ENCODE data around the gene KMT2D. TPM values are rescaled to one million over a fixed set of nuclear protein-coding genes. Genes with fewer than 3 reads are reported as not detected.

Gene KMT2D
- total RNA-seq, 1 donor from 2014 or later, result 86.9 TPM

GRCh38 chr12:49055978-49056754, 4.4 kb downstream of the KMT2D start:
- FAIRE-seq (peak; percentile 86), DNase-seq (ENCODE audit: low read depth) (peak; percentile 59)
- no peak for TF ChIP-seq CTCF (IDR thresholded peaks at IDR 0.05; ENCODE audit: insufficient read depth, low read depth, low read length)
- TF ChIP-seq EZH2 (IDR thresholded peaks at IDR 0.05; ENCODE audit: insufficient read depth, low read length), result no peak
- peak overlapping the region; percentile 97 for H3K9ac ChIP-seq (ENCODE audit: low read length)
- H3K4me2 ChIP-seq (ENCODE audit: low read length), result peak overlapping the region; percentile 99
- H3K4me1 Mint-ChIP-seq (ENCODE audit: low read depth, unreplicated experiment), result peaks cover 37% of the 10 kb centered on the region
- no peak overlapping the region for H3K27ac ChIP-seq (ENCODE audit: low read depth, low read length)
- no peaks in the 10 kb centered on the region for H3K27me3 Mint-ChIP-seq (ENCODE audit: low read depth, unreplicated experiment)
- H3K4me1 ChIP-seq (ENCODE audit: insufficient read depth, low read length), result peaks cover 37% of the 10 kb centered on the region
- peaks cover 95% of the 10 kb centered on the region for H3K79me2 ChIP-seq (ENCODE audit: insufficient read depth, low read length)
- no peak overlapping the region for H2AFZ ChIP-seq (ENCODE audit: low read depth, low read length)
- no peaks in the 10 kb centered on the region for H3K9me3 Mint-ChIP-seq (ENCODE audit: unreplicated experiment)
- H3K27me3 ChIP-seq (ENCODE audit: insufficient read depth, low read length), result no peaks in the 10 kb centered on the region
- no peaks in the 10 kb centered on the region for H3K9me3 ChIP-seq (ENCODE audit: insufficient read depth, low read depth, low read length)
- peak overlapping the region; percentile 92 for H3K4me3 ChIP-seq (ENCODE audit: insufficient read depth, low read depth, low read length)
- peaks cover 24% of the 10 kb centered on the region for H3K36me3 ChIP-seq (ENCODE audit: insufficient read depth, low read length)
- peaks cover 85% of the 10 kb centered on the region for H4K20me1 ChIP-seq (ENCODE audit: insufficient read depth, low read length)
- peaks cover 21% of the 10 kb centered on the region for H3K36me3 Mint-ChIP-seq (ENCODE audit: low read depth, unreplicated experiment)
- H3K27ac Mint-ChIP-seq (ENCODE audit: unreplicated experiment), result peak overlapping the region; percentile 8
- H3K4me3 Mint-ChIP-seq (ENCODE audit: unreplicated experiment), result peak overlapping the region; percentile 98

- peak overlapping the region; percentile 48 for H3K27ac Mint-ChIP-seq (ENCODE audit: unreplicated experiment)
- H3K4me3 Mint-ChIP-seq (ENCODE audit: unreplicated experiment), result peak overlapping the region; percentile 98
- no peak for DNase-seq (ENCODE audit: low read depth)
- Histone ChIP-seq H2AFZ (ENCODE audit: low read depth, low read length) (no peak overlapping the region), H3K27ac (ENCODE audit: low read depth, low read length) (no peak overlapping the region), H3K4me1 (ENCODE audit: insufficient read depth, low read length) (peaks cover 40% of the 10 kb centered on the region), H3K4me3 (ENCODE audit: insufficient read depth, low read depth, low read length) (no peak overlapping the region), H3K9me3 (ENCODE audit: insufficient read depth, low read depth, low read length) (no peaks in the 10 kb centered on the region), H3K4me2 (ENCODE audit: low read length) (no peak overlapping the region), H3K79me2 (ENCODE audit: insufficient read depth, low read length) (peaks cover 99% of the 10 kb centered on the region), H3K27me3 (ENCODE audit: insufficient read depth, low read length) (no peaks in the 10 kb centered on the region), H4K20me1 (ENCODE audit: insufficient read depth, low read length) (peaks cover 95% of the 10 kb centered on the region), H3K9ac (ENCODE audit: low read length) (peak overlapping the region; percentile 12), H3K36me3 (ENCODE audit: insufficient read depth, low read length) (peaks cover 24% of the 10 kb centered on the region)
- peaks cover 20% of the 10 kb centered on the region for H3K36me3 Mint-ChIP-seq (ENCODE audit: low read depth, unreplicated experiment)
- no peaks in the 10 kb centered on the region for H3K27me3 Mint-ChIP-seq (ENCODE audit: low read depth, unreplicated experiment)
- peaks cover 37% of the 10 kb centered on the region for H3K4me1 Mint-ChIP-seq (ENCODE audit: low read depth, unreplicated experiment)
- no peak for FAIRE-seq
- TF ChIP-seq CTCF (IDR thresholded peaks at IDR 0.05; ENCODE audit: insufficient read depth, low read depth, low read length), result no peak
- no peak for TF ChIP-seq EZH2 (IDR thresholded peaks at IDR 0.05; ENCODE audit: insufficient read depth, low read length)
- no peaks in the 10 kb centered on the region for H3K9me3 Mint-ChIP-seq (ENCODE audit: unreplicated experiment)
Measured at GRCh38 chr12:49055092-49055491, 5.5 kb downstream of the KMT2D start.

GRCh38 chr12:49054524-49054923, 6.1 kb downstream of the KMT2D start:
- Mint-ChIP-seq H3K27me3 (ENCODE audit: low read depth, unreplicated experiment) (no peaks in the 10 kb centered on the region), H3K36me3 (ENCODE audit: low read depth, unreplicated experiment) (peaks cover 20% of the 10 kb centered on the region), H3K4me3 (ENCODE audit: unreplicated experiment) (peak overlapping the region; percentile 98), H3K27ac (ENCODE audit: unreplicated experiment) (no peak overlapping the region), H3K9me3 (ENCODE audit: unreplicated experiment) (no peaks in the 10 kb centered on the region), H3K4me1 (ENCODE audit: low read depth, unreplicated experiment) (peaks cover 42% of the 10 kb centered on the region)
- Histone ChIP-seq H2AFZ (ENCODE audit: low read depth, low read length) (no peak overlapping the region), H4K20me1 (ENCODE audit: insufficient read depth, low read length) (peaks cover 99% of the 10 kb centered on the region), H3K4me1 (ENCODE audit: insufficient read depth, low read length) (peaks cover 45% of the 10 kb centered on the region), H3K4me3 (ENCODE audit: insufficient read depth, low read depth, low read length) (no peak overlapping the region), H3K4me2 (ENCODE audit: low read length) (no peak overlapping the region), H3K27me3 (ENCODE audit: insufficient read depth, low read length) (no peaks in the 10 kb centered on the region), H3K36me3 (ENCODE audit: insufficient read depth, low read length) (peaks cover 24% of the 10 kb centered on the region), H3K79me2 (ENCODE audit: insufficient read depth, low read length) (peaks cover 96% of the 10 kb centered on the region), H3K9me3 (ENCODE audit: insufficient read depth, low read depth, low read length) (no peaks in the 10 kb centered on the region), H3K9ac (ENCODE audit: low read length) (no peak overlapping the region), H3K27ac (ENCODE audit: low read depth, low read length) (no peak overlapping the region)
- no peak for FAIRE-seq
- DNase-seq (ENCODE audit: low read depth), result no peak
- TF ChIP-seq CTCF (IDR thresholded peaks at IDR 0.05; ENCODE audit: insufficient read depth, low read depth, low read length) (no peak), EZH2 (IDR thresholded peaks at IDR 0.05; ENCODE audit: insufficient read depth, low read length) (no peak)

Data from astrocyte (in vitro differentiated cells and primary cell).